Measurements from ENCODE around the gene CHL1. TPM values are rescaled to one million over a fixed set of nuclear protein-coding genes. Genes with fewer than 3 reads are reported as not detected.

Gene CHL1
- total and polyA plus RNA-seq, 8 donors = 0.62 to 25.3 (median 10.5) TPM

GRCh38 chr3:420584-420983 lies 224.0 kb downstream of the CHL1 start:
- intact Hi-C loops (cut with DNase I; ENCODE audit: low total_unique reads) = no loop called here
- TF ChIP-seq EP300 (IDR thresholded peaks at IDR 0.05) (no peak), CTCF (IDR thresholded peaks at IDR 0.05) (no peak), POLR2A (IDR thresholded peaks at IDR 0.05) (no peak), POLR2AphosphoS5 (IDR thresholded peaks at IDR 0.05) (no peak)
- WGBS, 5 donors = 84 to 95% (median 87%) methylated on average over 5 of the region's 5 CpGs

GRCh38 chr3:425079-425478 lies 228.5 kb downstream of the CHL1 start:
- DNase-seq = peak in 1 of 2 donors; percentile 12
- Histone ChIP-seq H3K27ac (no peak overlapping the region), H3K36me3 (no peaks in the 10 kb centered on the region), H3K4me1 (no peaks in the 10 kb centered on the region), H3K4me3 (no peak overlapping the region), H3K27me3 (no peaks in the 10 kb centered on the region), H3K9me3 (no peaks in the 10 kb centered on the region)
- TF ChIP-seq POLR2AphosphoS5 (IDR thresholded peaks at IDR 0.05) (no peak), EP300 (IDR thresholded peaks at IDR 0.05) (no peak), POLR2A (IDR thresholded peaks at IDR 0.05) (no peak), CTCF (IDR thresholded peaks at IDR 0.05) (no peak)
- intact Hi-C loops (cut with DNase I; ENCODE audit: low total_unique reads) = no loop called here
- 51 to 78% (median 51%) methylated on average over 3 of the region's 3 CpGs for WGBS, 5 donors

More at GRCh38 chr3:420584-420983, 224.0 kb downstream of the CHL1 start:
- Histone ChIP-seq H3K9me3 (no peaks in the 10 kb centered on the region), H3K27me3 (no peaks in the 10 kb centered on the region), H3K4me3 (no peak overlapping the region), H3K27ac (no peak overlapping the region), H3K36me3 (no peaks in the 10 kb centered on the region), H3K4me1 (no peaks in the 10 kb centered on the region)
- DNase-seq = no peak

GRCh38 chr3:426072-426471 lies 229.5 kb downstream of the CHL1 start:
- Histone ChIP-seq H3K36me3 (no peaks in the 10 kb centered on the region), H3K4me1 (no peaks in the 10 kb centered on the region), H3K27me3 (no peaks in the 10 kb centered on the region), H3K4me3 (no peak overlapping the region), H3K27ac (no peak overlapping the region), H3K9me3 (no peaks in the 10 kb centered on the region)
- 16 to 41% (median 25%) methylated on average over 1 of the region's 1 CpG for WGBS, 5 donors
- intact Hi-C loops (cut with DNase I; ENCODE audit: low total_unique reads) = no loop called here
- TF ChIP-seq CTCF (IDR thresholded peaks at IDR 0.05) (no peak), POLR2AphosphoS5 (IDR thresholded peaks at IDR 0.05) (no peak), EP300 (IDR thresholded peaks at IDR 0.05) (no peak), POLR2A (IDR thresholded peaks at IDR 0.05) (no peak)
- DNase-seq = no peak

DNA sequence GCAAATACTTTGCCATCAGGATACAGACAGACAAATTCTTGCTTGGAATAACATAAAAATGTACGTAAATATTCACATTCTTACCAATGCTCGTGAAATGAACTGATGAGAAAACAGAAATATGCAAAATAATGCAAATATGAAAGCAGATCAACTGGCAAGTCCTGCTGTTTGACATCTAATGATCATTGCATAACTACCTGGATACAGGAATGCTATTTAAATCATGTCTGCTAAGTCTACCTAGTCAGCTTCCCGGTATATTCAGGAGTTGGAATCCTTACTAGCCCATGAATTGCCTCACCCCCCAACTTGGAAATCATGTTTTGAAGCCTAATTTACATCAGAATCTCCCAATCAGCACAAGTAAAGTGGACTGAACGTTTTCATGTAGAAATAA lies 230.6 kb downstream of the CHL1 start:
- H3K4me3 ChIP-seq = no peak overlapping the region
- intact Hi-C loops (cut with DNase I; ENCODE audit: low total_unique reads) = no loop called here
- H3K36me3 ChIP-seq = no peaks in the 10 kb centered on the region
- no peak for DNase-seq
- TF ChIP-seq POLR2AphosphoS5 (IDR thresholded peaks at IDR 0.05) (no peak), POLR2A (IDR thresholded peaks at IDR 0.05) (no peak), CTCF (IDR thresholded peaks at IDR 0.05) (no peak), EP300 (IDR thresholded peaks at IDR 0.05) (no peak)
- 47 to 64% (median 56%) methylated on average over 4 of the region's 4 CpGs for WGBS, 5 donors
- no peak overlapping the region for H3K27ac ChIP-seq
- no peaks in the 10 kb centered on the region for H3K4me1 ChIP-seq
- no peaks in the 10 kb centered on the region for H3K27me3 ChIP-seq
- H3K9me3 ChIP-seq = no peaks in the 10 kb centered on the region

Measured in stomach (tissue), 9 donors.